DOHH2 (cell line): ENCODE measurements around the gene APLF.

ENCODE experiments used
- H3F3A ChIP-seq: fragments of 200-600 bp; sonication (generic), shearing (Covaris generic); 2 replicates; pipeline ENCODE4 v1.6.0; 2016; ENCODE audit warnings: antibody characterized with exemption, mild to moderate bottlenecking; ENCODE audit not compliant: control insufficient read depth, insufficient read depth
- H3K27ac ChIP-seq: fragments of 200-600 bp; sonication (generic); 2 replicates; pipeline ENCODE4 v1.5.1; 2014; ENCODE audit warnings: low read depth, mild to moderate bottlenecking, low read length, moderate library complexity
- H3K27me3 ChIP-seq: fragments of 200-600 bp; sonication (generic); 2 replicates; pipeline ENCODE4 v1.6.1; 2014; ENCODE audit warnings: mild to moderate bottlenecking, low read length, mixed read lengths; ENCODE audit not compliant: control insufficient read depth
- H3K36me3 ChIP-seq: fragments of 200-600 bp; sonication (generic); 2 replicates; pipeline ENCODE4 v1.6.1; 2014; ENCODE audit warnings: mild to moderate bottlenecking, low read length, moderate library complexity, mixed read lengths; ENCODE audit not compliant: control insufficient read depth
- H3K4me1 ChIP-seq: fragments of 200-600 bp; sonication (generic); 2 replicates; pipeline ENCODE4 v1.6.1; 2014; ENCODE audit warnings: mild to moderate bottlenecking, low read length, mixed read lengths; ENCODE audit not compliant: control insufficient read depth
- H3K4me2 ChIP-seq: fragments of 200-600 bp; sonication (generic); 2 replicates; pipeline ENCODE4 v1.6.0; 2014; ENCODE audit warnings: mild to moderate bottlenecking, low read length, moderate library complexity
- H3K4me3 ChIP-seq: fragments of 200-600 bp; sonication (generic); 2 replicates; pipeline ENCODE4 v1.5.1; 2014; ENCODE audit warnings: mild to moderate bottlenecking, low read length, mixed read lengths
- H3K79me2 ChIP-seq: fragments of 200-600 bp; sonication (generic); 2 replicates; pipeline ENCODE4 v1.6.1; 2014; ENCODE audit warnings: mild to moderate bottlenecking, low read length, mixed read lengths; ENCODE audit not compliant: control insufficient read depth
- H3K9me2 ChIP-seq: fragments of 200-600 bp; sonication (generic); replicated peaks from 2 replicates; pipeline ENCODE4 v1.6.1; 2014; ENCODE audit warnings: mild to moderate bottlenecking, low read length, mixed read lengths; ENCODE audit not compliant: control insufficient read depth
- H3K9me3 ChIP-seq: fragments of 200-600 bp; sonication (generic); 2 replicates; pipeline ENCODE4 v1.6.1; 2014; ENCODE audit warnings: antibody characterized with exemption, low read length, mixed read lengths; ENCODE audit not compliant: control insufficient read depth, insufficient read depth
- H4K20me1 ChIP-seq: fragments of 200-600 bp; sonication (generic); 2 replicates; pipeline ENCODE4 v1.6.0; 2014; ENCODE audit warnings: low read depth, mild to moderate bottlenecking, antibody characterized with exemption, low read length, moderate library complexity; ENCODE audit not compliant: control insufficient read depth, insufficient read depth
- CTCF ChIP-seq: fragments of 200-600 bp; sonication (generic); IDR thresholded peaks from one replicate; pipeline ENCODE4 v1.5.1; 2014; ENCODE audit warnings: antibody characterized with exemption, mild to moderate bottlenecking, low read depth, low read length; ENCODE audit not compliant: poor library complexity, severe bottlenecking
- EZH2phosphoT487 ChIP-seq: fragments of 200-600 bp; sonication (generic); IDR thresholded peaks from 2 replicates; pipeline ENCODE4 v1.6.1; 2017; ENCODE audit warnings: borderline replicate concordance, mild to moderate bottlenecking, antibody characterized with exemption, low read length, moderate library complexity, mixed read lengths

APLF gene

GRCh38 chr2:68512966-68513365, 45.6 kb downstream of the APLF start:
- no peak overlapping the region for H3K4me2 ChIP-seq
- no peaks in the 10 kb centered on the region for H3K27me3 ChIP-seq
- no peaks in the 10 kb centered on the region; the same call in 1 of the 2 replicates for H3F3A ChIP-seq
- no peak overlapping the region for H3K4me3 ChIP-seq
- H3K9me2 ChIP-seq, result no peaks in the 10 kb centered on the region
- no peaks in the 10 kb centered on the region for H3K79me2 ChIP-seq
- H3K4me1 ChIP-seq, result no peaks in the 10 kb centered on the region
- H3K27ac ChIP-seq, result no peak overlapping the region
- H4K20me1 ChIP-seq, result no peaks in the 10 kb centered on the region
- no peaks in the 10 kb centered on the region for H3K9me3 ChIP-seq
- TF ChIP-seq CTCF (no peak), EZH2phosphoT487 (no peak)
- peaks cover 3% of the 10 kb centered on the region; the same call in 1 of the 2 replicates for H3K36me3 ChIP-seq

- H3F3A ChIP-seq, result peaks cover 3% of the 10 kb centered on the region
- H3K4me1 ChIP-seq, result no peaks in the 10 kb centered on the region
- H3K4me2 ChIP-seq, result no peak overlapping the region
- H4K20me1 ChIP-seq, result no peaks in the 10 kb centered on the region
- TF ChIP-seq EZH2phosphoT487 (no peak), CTCF (no peak)
- no peaks in the 10 kb centered on the region for H3K27me3 ChIP-seq
- H3K36me3 ChIP-seq, result no peaks in the 10 kb centered on the region
- no peaks in the 10 kb centered on the region for H3K9me2 ChIP-seq
- no peak overlapping the region for H3K4me3 ChIP-seq
- no peaks in the 10 kb centered on the region for H3K9me3 ChIP-seq
- H3K27ac ChIP-seq, result no peak overlapping the region
- H3K79me2 ChIP-seq, result no peaks in the 10 kb centered on the region
Observed at GRCh38 chr2:68514316-68514929, 47.0 kb downstream of the APLF start.

- Histone ChIP-seq H3K4me1 (no peaks in the 10 kb centered on the region), H3K27me3 (no peaks in the 10 kb centered on the region), H3K9me2 (no peaks in the 10 kb centered on the region), H3K36me3 (no peaks in the 10 kb centered on the region), H4K20me1 (no peaks in the 10 kb centered on the region), H3K27ac (no peak overlapping the region), H3K4me3 (no peak overlapping the region), H3K9me3 (no peaks in the 10 kb centered on the region), H3K79me2 (no peaks in the 10 kb centered on the region), H3K4me2 (no peak overlapping the region), H3F3A (peaks cover 3% of the 10 kb centered on the region)
- TF ChIP-seq EZH2phosphoT487, result no peak
- TF ChIP-seq CTCF, result no peak
Observed at GRCh38 chr2:68516051-68516955, 48.9 kb downstream of the APLF start.
